ENCODE data around the gene TBC1D24.
"Not testable (repeated sequence)": the region's sequence is repeated elsewhere in the genome, so short reads cannot be mapped to it uniquely, and the experiment has no call there.

GRCh38 chr16:2479996-2480395 lies 5.1 kb downstream of the TBC1D24 start:
- not testable (repeated sequence) for TF ChIP-seq ELF1 (tag; IDR thresholded peaks at IDR 0.05); DNMT1 (IDR thresholded peaks at IDR 0.05); TCFL5 (CRISPR knock-in tag; conservative IDR thresholded peaks at IDR 0.05); POLR2A (conservative IDR thresholded peaks at IDR 0.05); ZNF3 (CRISPR knock-in tag; IDR thresholded peaks at IDR 0.05); EZH2 (IDR thresholded peaks at IDR 0.05; ENCODE audit: borderline replicate concordance, low read depth, low read length); HMG20A (CRISPR knock-in tag; conservative IDR thresholded peaks at IDR 0.05); MTA2 (IDR thresholded peaks at IDR 0.05; ENCODE audit: low read depth); PREB (CRISPR knock-in tag; IDR thresholded peaks at IDR 0.05)
- TF ChIP-seq, protein P1, sequence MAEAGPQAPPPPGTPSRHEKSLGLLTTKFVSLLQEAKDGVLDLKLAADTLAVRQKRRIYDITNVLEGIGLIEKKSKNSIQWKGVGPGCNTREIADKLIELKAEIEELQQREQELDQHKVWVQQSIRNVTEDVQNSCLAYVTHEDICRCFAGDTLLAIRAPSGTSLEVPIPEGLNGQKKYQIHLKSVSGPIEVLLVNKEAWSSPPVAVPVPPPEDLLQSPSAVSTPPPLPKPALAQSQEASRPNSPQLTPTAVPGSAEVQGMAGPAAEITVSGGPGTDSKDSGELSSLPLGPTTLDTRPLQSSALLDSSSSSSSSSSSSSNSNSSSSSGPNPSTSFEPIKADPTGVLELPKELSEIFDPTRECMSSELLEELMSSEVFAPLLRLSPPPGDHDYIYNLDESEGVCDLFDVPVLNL (CRISPR knock-in tag; IDR thresholded peaks at IDR 0.05; ENCODE audit: low read depth): not testable (repeated sequence)
